Measurements from ENCODE around the gene ARHGAP42. TPM values are rescaled to one million over a fixed set of nuclear protein-coding genes. Genes with fewer than 3 reads are reported as not detected.

ARHGAP42 gene, protein sequence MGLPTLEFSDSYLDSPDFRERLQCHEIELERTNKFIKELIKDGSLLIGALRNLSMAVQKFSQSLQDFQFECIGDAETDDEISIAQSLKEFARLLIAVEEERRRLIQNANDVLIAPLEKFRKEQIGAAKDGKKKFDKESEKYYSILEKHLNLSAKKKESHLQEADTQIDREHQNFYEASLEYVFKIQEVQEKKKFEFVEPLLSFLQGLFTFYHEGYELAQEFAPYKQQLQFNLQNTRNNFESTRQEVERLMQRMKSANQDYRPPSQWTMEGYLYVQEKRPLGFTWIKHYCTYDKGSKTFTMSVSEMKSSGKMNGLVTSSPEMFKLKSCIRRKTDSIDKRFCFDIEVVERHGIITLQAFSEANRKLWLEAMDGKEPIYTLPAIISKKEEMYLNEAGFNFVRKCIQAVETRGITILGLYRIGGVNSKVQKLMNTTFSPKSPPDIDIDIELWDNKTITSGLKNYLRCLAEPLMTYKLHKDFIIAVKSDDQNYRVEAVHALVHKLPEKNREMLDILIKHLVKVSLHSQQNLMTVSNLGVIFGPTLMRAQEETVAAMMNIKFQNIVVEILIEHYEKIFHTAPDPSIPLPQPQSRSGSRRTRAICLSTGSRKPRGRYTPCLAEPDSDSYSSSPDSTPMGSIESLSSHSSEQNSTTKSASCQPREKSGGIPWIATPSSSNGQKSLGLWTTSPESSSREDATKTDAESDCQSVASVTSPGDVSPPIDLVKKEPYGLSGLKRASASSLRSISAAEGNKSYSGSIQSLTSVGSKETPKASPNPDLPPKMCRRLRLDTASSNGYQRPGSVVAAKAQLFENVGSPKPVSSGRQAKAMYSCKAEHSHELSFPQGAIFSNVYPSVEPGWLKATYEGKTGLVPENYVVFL
- total RNA-seq (ENCODE audit: unreplicated experiment): 19.1 TPM
- long read RNA-seq, partial matches to known transcripts: 2 of 3 reads
- long read RNA-seq, other reads (novel, unspliced or antisense): 1 of 3 reads

DNA sequence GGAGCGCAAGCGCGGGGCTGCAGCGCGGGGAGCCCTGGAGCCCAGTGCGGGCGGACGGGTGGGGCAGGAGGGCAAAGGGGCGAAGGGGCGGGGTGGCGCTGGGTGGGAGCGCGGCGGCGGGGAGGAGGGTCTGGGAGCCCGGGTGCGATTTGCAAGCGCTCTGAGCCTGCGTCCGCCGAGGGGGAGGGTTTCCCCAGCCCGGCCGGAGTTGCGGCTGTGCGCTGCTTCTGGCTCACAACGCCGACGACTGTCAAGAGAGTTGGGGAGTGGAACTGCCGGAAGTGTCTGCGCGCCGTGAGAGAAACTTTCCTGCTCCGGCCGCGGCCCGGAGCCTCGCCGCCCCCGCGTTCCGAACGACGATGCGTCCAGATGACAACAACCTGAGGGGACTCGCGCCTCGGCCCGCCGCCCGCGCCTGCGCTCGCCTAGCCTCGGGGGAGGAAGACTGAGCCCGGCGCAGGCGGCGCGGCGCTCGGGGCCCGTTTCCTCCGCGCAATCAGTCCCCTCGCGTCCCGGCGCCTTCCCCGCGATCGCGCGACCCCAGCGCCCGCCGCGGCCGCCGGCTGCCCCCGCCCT is at the start of gene ARHGAP42:
ARHGAP42 (plus strand) TSS at position 235 of the 576 bp plus-strand sequence. CDS start 391 bp downstream, outside the sequence.
- H3K9me3 Mint-ChIP-seq (ENCODE audit: unreplicated experiment): no peaks in the 10 kb centered on the region
- H3K4me1 Mint-ChIP-seq (ENCODE audit: unreplicated experiment): peaks cover 24% of the 10 kb centered on the region

DNA sequence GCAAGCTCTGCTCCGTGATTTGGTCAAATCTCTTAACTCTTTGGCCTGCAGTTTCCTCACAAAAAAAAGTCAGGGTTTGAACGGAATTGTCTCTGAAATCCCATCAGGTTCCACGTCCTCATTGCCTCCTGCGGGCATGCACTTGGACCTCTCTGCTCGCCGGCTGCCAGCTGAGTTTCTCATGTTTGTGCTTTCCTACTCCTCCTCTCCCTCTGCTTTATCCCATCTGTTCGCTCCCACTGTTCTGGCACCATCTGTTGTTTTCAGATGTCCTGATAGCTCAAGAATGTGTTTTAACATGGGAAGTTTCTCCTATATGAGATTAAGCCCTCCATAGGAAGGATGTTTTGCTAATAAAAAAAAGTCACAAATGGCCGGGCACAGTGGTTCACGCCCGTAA is 49.4 kb upstream of the ARHGAP42 start:
- Mint-ChIP-seq H3K4me1 (ENCODE audit: unreplicated experiment) (peaks cover 8% of the 10 kb centered on the region), H3K27me3 (ENCODE audit: unreplicated experiment) (no peaks in the 10 kb centered on the region), H3K27ac (ENCODE audit: unreplicated experiment) (no peak overlapping the region), H3K9me3 (ENCODE audit: unreplicated experiment) (no peaks in the 10 kb centered on the region), H3K36me3 (ENCODE audit: low read depth, unreplicated experiment) (no peaks in the 10 kb centered on the region), H3K4me3 (ENCODE audit: unreplicated experiment) (no peak overlapping the region)
- DNase-seq (ENCODE audit: low spot score): no peak
- TF ChIP-seq, protein P1, sequence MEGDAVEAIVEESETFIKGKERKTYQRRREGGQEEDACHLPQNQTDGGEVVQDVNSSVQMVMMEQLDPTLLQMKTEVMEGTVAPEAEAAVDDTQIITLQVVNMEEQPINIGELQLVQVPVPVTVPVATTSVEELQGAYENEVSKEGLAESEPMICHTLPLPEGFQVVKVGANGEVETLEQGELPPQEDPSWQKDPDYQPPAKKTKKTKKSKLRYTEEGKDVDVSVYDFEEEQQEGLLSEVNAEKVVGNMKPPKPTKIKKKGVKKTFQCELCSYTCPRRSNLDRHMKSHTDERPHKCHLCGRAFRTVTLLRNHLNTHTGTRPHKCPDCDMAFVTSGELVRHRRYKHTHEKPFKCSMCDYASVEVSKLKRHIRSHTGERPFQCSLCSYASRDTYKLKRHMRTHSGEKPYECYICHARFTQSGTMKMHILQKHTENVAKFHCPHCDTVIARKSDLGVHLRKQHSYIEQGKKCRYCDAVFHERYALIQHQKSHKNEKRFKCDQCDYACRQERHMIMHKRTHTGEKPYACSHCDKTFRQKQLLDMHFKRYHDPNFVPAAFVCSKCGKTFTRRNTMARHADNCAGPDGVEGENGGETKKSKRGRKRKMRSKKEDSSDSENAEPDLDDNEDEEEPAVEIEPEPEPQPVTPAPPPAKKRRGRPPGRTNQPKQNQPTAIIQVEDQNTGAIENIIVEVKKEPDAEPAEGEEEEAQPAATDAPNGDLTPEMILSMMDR (IDR thresholded peaks at IDR 0.05; ENCODE audit: unreplicated experiment): no peak

More for the DNA sequence above, at the start of gene ARHGAP42:
- H3K4me3 Mint-ChIP-seq (ENCODE audit: unreplicated experiment): peak within 1 kb of the TSS; percentile 99
- H3K27ac Mint-ChIP-seq (ENCODE audit: unreplicated experiment): peak within 1 kb of the TSS; percentile 91
- peaks cover 6% of the 10 kb centered on the region for H3K27me3 Mint-ChIP-seq (ENCODE audit: unreplicated experiment)
- DNase-seq (ENCODE audit: low spot score): peak; percentile 65
- no peaks in the 10 kb centered on the region for H3K36me3 Mint-ChIP-seq (ENCODE audit: low read depth, unreplicated experiment)
- TF ChIP-seq, protein P1 (IDR thresholded peaks at IDR 0.05; ENCODE audit: unreplicated experiment): no peak

DNA sequence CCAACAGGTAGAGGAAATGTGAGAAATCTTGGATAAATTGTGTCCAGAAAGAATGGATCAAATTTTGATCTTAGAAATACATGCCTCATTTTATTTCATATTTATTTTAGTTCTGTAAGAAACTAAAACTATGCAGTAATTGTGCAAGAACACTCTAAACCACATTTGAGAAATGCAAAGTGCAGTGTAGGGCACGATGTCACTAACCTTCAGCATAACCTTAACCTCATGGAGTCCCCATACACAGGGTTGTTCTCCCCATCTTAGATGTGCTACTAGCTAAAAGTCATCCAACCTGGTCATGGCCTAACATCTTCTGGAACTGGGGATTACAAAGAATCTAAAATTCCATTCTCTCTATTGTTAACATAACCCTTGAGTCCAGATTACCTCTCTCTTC is 48.4 kb upstream of the ARHGAP42 start:
- TF ChIP-seq, protein P1 (IDR thresholded peaks at IDR 0.05; ENCODE audit: unreplicated experiment): no peak
- DNase-seq (ENCODE audit: low spot score): no peak
- H3K9me3 Mint-ChIP-seq (ENCODE audit: unreplicated experiment): no peaks in the 10 kb centered on the region
- H3K27ac Mint-ChIP-seq (ENCODE audit: unreplicated experiment): no peak overlapping the region
- no peaks in the 10 kb centered on the region for H3K36me3 Mint-ChIP-seq (ENCODE audit: low read depth, unreplicated experiment)
- H3K27me3 Mint-ChIP-seq (ENCODE audit: unreplicated experiment): no peaks in the 10 kb centered on the region
- H3K4me1 Mint-ChIP-seq (ENCODE audit: unreplicated experiment): peaks cover 8% of the 10 kb centered on the region
- H3K4me3 Mint-ChIP-seq (ENCODE audit: unreplicated experiment): no peak overlapping the region

DNA sequence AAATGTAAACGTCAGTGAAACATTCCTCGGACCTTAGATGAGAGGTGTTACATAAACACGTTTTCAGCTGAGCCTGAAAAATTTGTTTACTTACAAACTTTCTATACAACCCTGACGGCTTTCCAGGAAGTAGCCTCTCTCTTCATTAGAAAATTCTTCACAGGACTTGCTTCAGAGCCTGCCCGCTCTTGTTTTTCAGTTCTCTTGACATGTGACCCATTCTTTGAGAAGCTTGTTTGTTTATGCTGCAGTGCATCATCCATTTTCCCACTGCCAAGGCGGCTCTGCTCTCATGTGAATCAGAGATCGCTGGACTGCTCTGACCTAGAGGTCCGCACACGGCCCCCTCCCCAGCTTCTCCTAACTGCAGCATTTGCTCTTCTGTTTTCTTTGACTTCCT is 47.9 kb upstream of the ARHGAP42 start:
- TF ChIP-seq, protein P1 (IDR thresholded peaks at IDR 0.05; ENCODE audit: unreplicated experiment): no peak
- peaks cover 8% of the 10 kb centered on the region for H3K4me1 Mint-ChIP-seq (ENCODE audit: unreplicated experiment)

More for the DNA sequence above, 47.9 kb upstream of the ARHGAP42 start:
- Mint-ChIP-seq H3K4me3 (ENCODE audit: unreplicated experiment) (no peak overlapping the region), H3K36me3 (ENCODE audit: low read depth, unreplicated experiment) (no peaks in the 10 kb centered on the region), H3K27me3 (ENCODE audit: unreplicated experiment) (no peaks in the 10 kb centered on the region), H3K9me3 (ENCODE audit: unreplicated experiment) (no peaks in the 10 kb centered on the region), H3K27ac (ENCODE audit: unreplicated experiment) (no peak overlapping the region)
- no peak for DNase-seq (ENCODE audit: low spot score)

Measured in endothelial cell (in vitro differentiated cells).